ENCODE results near the gene CNTNAP5.

CNTNAP5 gene

GRCh38 chr2:124762388-124762787 lies 737.3 kb downstream of the CNTNAP5 start:
- no peak for DNase-seq (ENCODE audit: extremely low spot score)
- TF ChIP-seq ELF4 (IDR thresholded peaks at IDR 0.05) (no peak), ARNT (IDR thresholded peaks at IDR 0.05) (no peak), FOXA1 (IDR thresholded peaks at IDR 0.05) (no peak), FOXK2 (IDR thresholded peaks at IDR 0.05) (no peak), NFRKB (IDR thresholded peaks at IDR 0.05) (no peak), CTBP1 (IDR thresholded peaks at IDR 0.05; ENCODE audit: borderline replicate concordance) (no peak), PKNOX1 (IDR thresholded peaks at IDR 0.05) (no peak), FOXM1 (IDR thresholded peaks at IDR 0.05; ENCODE audit: borderline replicate concordance) (no peak), LEF1 (IDR thresholded peaks at IDR 0.05; ENCODE audit: borderline replicate concordance) (no peak), SP1 (IDR thresholded peaks at IDR 0.05) (no peak), ZNF384 (IDR thresholded peaks at IDR 0.05) (no peak), HDGF (IDR thresholded peaks at IDR 0.05; ENCODE audit: borderline replicate concordance) (no peak), TARDBP (IDR thresholded peaks at IDR 0.05) (no peak), L3MBTL2 (conservative IDR thresholded peaks at IDR 0.05) (no peak), SUZ12 (IDR thresholded peaks at IDR 0.05) (no peak), BHLHE40 (IDR thresholded peaks at IDR 0.05; ENCODE audit: borderline replicate concordance) (no peak)
- POLR2A ChIA-PET, result no interaction called here
- CTCF ChIA-PET, result no interaction called here

- CTCF ChIA-PET, result no interaction called here
- POLR2A ChIA-PET, result no interaction called here
- no peak for DNase-seq (ENCODE audit: extremely low spot score)
- TF ChIP-seq HDGF (IDR thresholded peaks at IDR 0.05; ENCODE audit: borderline replicate concordance) (no peak), BHLHE40 (IDR thresholded peaks at IDR 0.05; ENCODE audit: borderline replicate concordance) (no peak), L3MBTL2 (conservative IDR thresholded peaks at IDR 0.05) (no peak), FOXK2 (IDR thresholded peaks at IDR 0.05) (no peak), PKNOX1 (IDR thresholded peaks at IDR 0.05) (no peak), SP1 (IDR thresholded peaks at IDR 0.05) (no peak), ZNF384 (IDR thresholded peaks at IDR 0.05) (no peak), ARNT (IDR thresholded peaks at IDR 0.05) (no peak)
Observed at GRCh38 chr2:124763611-124764010, 738.5 kb downstream of the CNTNAP5 start.

GRCh38 chr2:124774781-124775180 lies 749.7 kb downstream of the CNTNAP5 start:
- TF ChIP-seq BHLHE40 (IDR thresholded peaks at IDR 0.05; ENCODE audit: borderline replicate concordance), result no peak
- no peak for TF ChIP-seq PKNOX1 (IDR thresholded peaks at IDR 0.05)
- no peak for TF ChIP-seq L3MBTL2 (conservative IDR thresholded peaks at IDR 0.05)
- TF ChIP-seq CTBP1 (IDR thresholded peaks at IDR 0.05; ENCODE audit: borderline replicate concordance), result no peak
- TF ChIP-seq FOXA1 (IDR thresholded peaks at IDR 0.05), result no peak
- no peak for TF ChIP-seq FOXK2 (IDR thresholded peaks at IDR 0.05)
- no peak for TF ChIP-seq ARNT (IDR thresholded peaks at IDR 0.05)
- TF ChIP-seq ZNF384 (IDR thresholded peaks at IDR 0.05), result no peak
- no peak for TF ChIP-seq FOXM1 (IDR thresholded peaks at IDR 0.05; ENCODE audit: borderline replicate concordance)
- TF ChIP-seq ELF4 (IDR thresholded peaks at IDR 0.05), result no peak
- no peak for TF ChIP-seq SP1 (IDR thresholded peaks at IDR 0.05)
- no peak for TF ChIP-seq SUZ12 (IDR thresholded peaks at IDR 0.05)
- TF ChIP-seq NFRKB (IDR thresholded peaks at IDR 0.05), result no peak
- no peak for TF ChIP-seq TARDBP (IDR thresholded peaks at IDR 0.05)
- no peak for TF ChIP-seq HDGF (IDR thresholded peaks at IDR 0.05; ENCODE audit: borderline replicate concordance)
- TF ChIP-seq LEF1 (IDR thresholded peaks at IDR 0.05; ENCODE audit: borderline replicate concordance), result no peak
- ChIA-PET POLR2A (no interaction called here), CTCF (no interaction called here)
- no peak for DNase-seq (ENCODE audit: extremely low spot score)

GRCh38 chr2:124776332-124776731 lies 751.2 kb downstream of the CNTNAP5 start:
- DNase-seq (ENCODE audit: extremely low spot score), result no peak
- TF ChIP-seq PKNOX1 (IDR thresholded peaks at IDR 0.05), result no peak
- TF ChIP-seq TARDBP (IDR thresholded peaks at IDR 0.05), result no peak
- no peak for TF ChIP-seq SUZ12 (IDR thresholded peaks at IDR 0.05)
- TF ChIP-seq HDGF (IDR thresholded peaks at IDR 0.05; ENCODE audit: borderline replicate concordance), result no peak
- no peak for TF ChIP-seq FOXK2 (IDR thresholded peaks at IDR 0.05)
- no peak for TF ChIP-seq ELF4 (IDR thresholded peaks at IDR 0.05)
- TF ChIP-seq ZNF384 (IDR thresholded peaks at IDR 0.05), result no peak
- TF ChIP-seq LEF1 (IDR thresholded peaks at IDR 0.05; ENCODE audit: borderline replicate concordance), result no peak
- TF ChIP-seq BHLHE40 (IDR thresholded peaks at IDR 0.05; ENCODE audit: borderline replicate concordance), result no peak
- no peak for TF ChIP-seq CTBP1 (IDR thresholded peaks at IDR 0.05; ENCODE audit: borderline replicate concordance)
- no peak for TF ChIP-seq L3MBTL2 (conservative IDR thresholded peaks at IDR 0.05)
- TF ChIP-seq NFRKB (IDR thresholded peaks at IDR 0.05), result no peak
- TF ChIP-seq FOXA1 (IDR thresholded peaks at IDR 0.05), result no peak
- no peak for TF ChIP-seq ARNT (IDR thresholded peaks at IDR 0.05)
- no peak for TF ChIP-seq SP1 (IDR thresholded peaks at IDR 0.05)
- no peak for TF ChIP-seq FOXM1 (IDR thresholded peaks at IDR 0.05; ENCODE audit: borderline replicate concordance)
- ChIA-PET POLR2A (no interaction called here), CTCF (no interaction called here)

- DNase-seq (ENCODE audit: extremely low spot score), result no peak
- TF ChIP-seq ARNT (IDR thresholded peaks at IDR 0.05) (no peak), BHLHE40 (IDR thresholded peaks at IDR 0.05; ENCODE audit: borderline replicate concordance) (no peak), SP1 (IDR thresholded peaks at IDR 0.05) (no peak), L3MBTL2 (conservative IDR thresholded peaks at IDR 0.05) (no peak), HDGF (IDR thresholded peaks at IDR 0.05; ENCODE audit: borderline replicate concordance) (no peak), FOXA1 (IDR thresholded peaks at IDR 0.05) (no peak), NFRKB (IDR thresholded peaks at IDR 0.05) (no peak), FOXM1 (IDR thresholded peaks at IDR 0.05; ENCODE audit: borderline replicate concordance) (no peak), TARDBP (IDR thresholded peaks at IDR 0.05) (no peak), FOXK2 (IDR thresholded peaks at IDR 0.05) (no peak), CTBP1 (IDR thresholded peaks at IDR 0.05; ENCODE audit: borderline replicate concordance) (no peak), ELF4 (IDR thresholded peaks at IDR 0.05) (no peak), SUZ12 (IDR thresholded peaks at IDR 0.05) (no peak), PKNOX1 (IDR thresholded peaks at IDR 0.05) (no peak), LEF1 (IDR thresholded peaks at IDR 0.05; ENCODE audit: borderline replicate concordance) (no peak), ZNF384 (IDR thresholded peaks at IDR 0.05) (no peak)
- POLR2A ChIA-PET, result no interaction called here
- CTCF ChIA-PET, result no interaction called here
Observed at GRCh38 chr2:124778076-124778475, 753.0 kb downstream of the CNTNAP5 start.

All from HEK293T (cell line).